HG02870 (cell line): Measurements from ENCODE around the gene UNC5CL.
"Not testable (repeated sequence)": the region's sequence is repeated elsewhere in the genome, so short reads cannot be mapped to it uniquely, and the experiment has no call there.

Experiments used
- ATAC-seq: cut with Tn5 transposase; IDR thresholded peaks from one replicate; pipeline ENCODE4 v1.9.1; 2021; ENCODE audit warnings: mild to moderate bottlenecking, moderate library complexity; ENCODE audit not compliant: unreplicated experiment

Gene UNC5CL

GRCh38 chr6:41040940-41041536 is 2.0 kb upstream of the UNC5CL start:
- no peak for ATAC-seq

- no peak for ATAC-seq
Observed at GRCh38 chr6:41040101-41040939, 1.3 kb upstream of the UNC5CL start.

- ATAC-seq = no peak
Observed at GRCh38 chr6:41038205-41038604, 816 bp downstream of the UNC5CL start.

- no peak for ATAC-seq
Observed at GRCh38 chr6:41037107-41037900, 1.7 kb downstream of the UNC5CL start.

- ATAC-seq = no peak
Observed at GRCh38 chr6:41036601-41037000, 2.4 kb downstream of the UNC5CL start.

- no peak for ATAC-seq
Observed at GRCh38 chr6:41036186-41036585, 2.8 kb downstream of the UNC5CL start.

GRCh38 chr6:41033776-41034175 is 5.2 kb downstream of the UNC5CL start:
- no peak for ATAC-seq

GRCh38 chr6:41032830-41033229 is 6.2 kb downstream of the UNC5CL start:
- ATAC-seq = no peak

GRCh38 chr6:41028561-41029412 is 10.2 kb downstream of the UNC5CL start:
- ATAC-seq = peak; percentile 38

- ATAC-seq = peak; percentile 73
Observed at GRCh38 chr6:41027799-41028560, 11.0 kb downstream of the UNC5CL start.

GRCh38 chr6:41027241-41027640 is 11.8 kb downstream of the UNC5CL start:
- ATAC-seq = no peak

- ATAC-seq = no peak
Observed at GRCh38 chr6:41025966-41026530, 13.0 kb downstream of the UNC5CL start.

GRCh38 chr6:41023114-41023513 is 15.9 kb downstream of the UNC5CL start:
- ATAC-seq = no peak

GRCh38 chr6:41022294-41022693 is 16.7 kb downstream of the UNC5CL start:
- no peak for ATAC-seq

- ATAC-seq = no peak
Observed at GRCh38 chr6:41021832-41022231, 17.2 kb downstream of the UNC5CL start.

- ATAC-seq = no peak
Observed at GRCh38 chr6:41017663-41018062, 21.4 kb downstream of the UNC5CL start.

GRCh38 chr6:41015860-41016259 is 23.2 kb downstream of the UNC5CL start:
- not testable (repeated sequence) for ATAC-seq

- ATAC-seq = no peak
Observed at GRCh38 chr6:41014780-41015179, 24.2 kb downstream of the UNC5CL start.

GRCh38 chr6:41013466-41014153 is 25.4 kb downstream of the UNC5CL start:
- no peak for ATAC-seq
